Upper lobe of left lung (tissue), 6 donors: Measurements from ENCODE around the gene SIL1. TPM values are rescaled to one million over a fixed set of nuclear protein-coding genes. Genes with fewer than 3 reads are reported as not detected.

Experiments used
- ATAC-seq, 2 donors: fragments of 200-7000 bp; cut with Tn5 transposase; one replicate each; pipeline ENCODE4 v1.9.1; 2022; ENCODE audit warnings: mild to moderate bottlenecking in 2 of 2, moderate library complexity in 2 of 2; ENCODE audit not compliant: low FRiP score in 2 of 2
- DNase-seq, 2 donors: peaks; one replicate each; pipeline ENCODE4 v3.0.0-alpha.2; 2019 to 2020
- H3K27ac ChIP-seq, 4 donors: fragments of 200-600 bp; sonication (generic); one replicate each; pipeline ENCODE4 v1.5.1; 2016 to 2019
- H3K27me3 ChIP-seq, 4 donors: fragments of 200-600 bp; sonication (generic); one replicate each; pipeline ENCODE4 v1.5.1; 2017 to 2019
- H3K36me3 ChIP-seq, 4 donors: fragments of 200-600 bp; sonication (generic); one replicate each; pipeline ENCODE4 v1.5.1; 2016 to 2019
- H3K4me1 ChIP-seq, 4 donors: fragments of 200-600 bp; sonication (generic); one replicate each; pipeline ENCODE4 v1.5.1; 2018 to 2019
- H3K4me3 ChIP-seq, 4 donors: fragments of 200-600 bp; sonication (generic); one replicate each; pipeline ENCODE4 v1.5.1; 2017 to 2019; ENCODE audit warnings: mild to moderate bottlenecking in 2 of 4, moderate library complexity in 1 of 4
- H3K9me3 ChIP-seq, 4 donors: fragments of 200-600 bp; sonication (generic); one replicate each; pipeline ENCODE4 v1.5.1; 2018 to 2019
- EP300 ChIP-seq, 4 donors: sonication (generic); formaldehyde crosslinking; IDR thresholded peaks; one replicate each; pipeline ENCODE4 v1.5.1; 2017; ENCODE audit warnings: antibody characterized with exemption in 4 of 4, control low read depth in 2 of 4
- POLR2A ChIP-seq, 4 donors: fragments of 450-650 bp; IDR thresholded peaks; one replicate each; pipeline ENCODE4 v1.5.1; 2016 to 2017; ENCODE audit warnings: antibody characterized with exemption in 4 of 4, mild to moderate bottlenecking in 2 of 4
- POLR2AphosphoS5 ChIP-seq, 2 donors: sonication (generic); formaldehyde crosslinking; IDR thresholded peaks; one replicate each; pipeline ENCODE4 v1.5.1; 2017; ENCODE audit warnings: antibody characterized with exemption in 2 of 2
- WGBS, 2 donors: methylation state at CpG; one replicate each; pipeline ENCODE4 v1.1.5; 2017 to 2018; 5-methylcytosine and 5-hydroxymethylcytosine counted together
- total RNA-seq, 6 donors: library from RNA; depleted of rRNA in 4 of 6; stranded (reverse); fragments of >200 nt in 4 of 6; gene quantifications; one replicate each; pipeline versions ENCODE4 v1.1.0 to v1.2.1, GENCODE V29; 2016 to 2021
- TF ChIP-seq, protein P1 (sequence below), 6 experiments: fragments of 450-650 bp in 4 of 6; fragments of 200-600 bp in 2 of 6; sonication (generic) in 2 of 6; IDR thresholded peaks; one replicate each; pipeline ENCODE4 v1.5.1; 2016 to 2019; ENCODE audit warnings: antibody characterized with exemption in 6 of 6
- donor health status: DM: no; HTN: no; CAD: no; lungs with moderate emphysema.
- donor health status: DM: no; HTN: yes; CAD: no; lungs with severe emphysema.

SIL1 gene
- total RNA-seq, 6 donors from 2014 or later: 30.2 to 83.8 (median 51.2) TPM

DNA sequence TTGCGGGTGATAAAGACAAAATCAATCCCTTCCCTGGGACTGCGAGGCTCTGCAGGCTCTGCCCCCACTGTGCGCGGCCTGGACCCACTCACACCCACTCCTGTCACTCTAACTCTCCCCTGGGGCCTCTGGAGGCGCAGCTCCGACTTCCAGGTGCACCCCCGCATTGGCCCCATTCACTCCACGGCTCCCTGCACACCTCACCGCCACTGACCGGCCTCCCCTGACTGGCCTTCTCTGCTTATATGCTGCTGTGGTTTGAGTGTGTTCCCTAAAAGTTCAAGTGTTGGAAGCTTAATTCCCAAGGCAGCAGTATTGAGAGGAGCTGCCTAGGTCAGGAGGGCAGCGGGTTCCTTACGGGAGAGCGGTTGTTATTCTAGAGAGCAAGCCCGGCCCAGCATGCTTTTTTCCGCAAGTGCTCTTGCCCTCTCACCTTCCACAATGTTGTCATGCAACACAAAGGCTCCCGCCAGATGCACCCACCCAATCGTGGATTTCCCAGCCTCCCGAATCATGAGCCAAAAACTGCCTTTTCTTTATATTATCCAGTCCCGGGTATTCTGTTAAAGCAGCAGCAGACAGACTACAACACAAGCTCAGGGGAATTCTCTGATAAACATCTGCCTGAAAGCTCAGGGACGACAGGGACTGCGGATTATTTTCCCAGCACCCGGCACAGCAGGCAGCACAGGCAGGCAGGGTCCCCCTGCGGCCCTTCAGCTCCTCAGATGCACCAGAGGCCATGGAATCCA, 249.5 kb downstream of the SIL1 start:
- Histone ChIP-seq H3K4me1 (peaks cover 28 to 38% (median 35%) of the 10 kb centered on the region in 4 donors), H3K4me3 (no peak overlapping the region), H3K9me3 (no peaks in the 10 kb centered on the region), H3K27ac (peak overlapping the region in 1 of 4 donors; percentile 12), H3K36me3 (peaks cover 0 to 26% (median 14%) of the 10 kb centered on the region in 4 donors), H3K27me3 (no peaks in the 10 kb centered on the region)
- no peak for ATAC-seq
- peak; percentile 12 to 59 for DNase-seq
- WGBS, 2 donors: 82 to 86% methylated on average over 23 of the region's 23 CpGs
- TF ChIP-seq, protein P1, sequence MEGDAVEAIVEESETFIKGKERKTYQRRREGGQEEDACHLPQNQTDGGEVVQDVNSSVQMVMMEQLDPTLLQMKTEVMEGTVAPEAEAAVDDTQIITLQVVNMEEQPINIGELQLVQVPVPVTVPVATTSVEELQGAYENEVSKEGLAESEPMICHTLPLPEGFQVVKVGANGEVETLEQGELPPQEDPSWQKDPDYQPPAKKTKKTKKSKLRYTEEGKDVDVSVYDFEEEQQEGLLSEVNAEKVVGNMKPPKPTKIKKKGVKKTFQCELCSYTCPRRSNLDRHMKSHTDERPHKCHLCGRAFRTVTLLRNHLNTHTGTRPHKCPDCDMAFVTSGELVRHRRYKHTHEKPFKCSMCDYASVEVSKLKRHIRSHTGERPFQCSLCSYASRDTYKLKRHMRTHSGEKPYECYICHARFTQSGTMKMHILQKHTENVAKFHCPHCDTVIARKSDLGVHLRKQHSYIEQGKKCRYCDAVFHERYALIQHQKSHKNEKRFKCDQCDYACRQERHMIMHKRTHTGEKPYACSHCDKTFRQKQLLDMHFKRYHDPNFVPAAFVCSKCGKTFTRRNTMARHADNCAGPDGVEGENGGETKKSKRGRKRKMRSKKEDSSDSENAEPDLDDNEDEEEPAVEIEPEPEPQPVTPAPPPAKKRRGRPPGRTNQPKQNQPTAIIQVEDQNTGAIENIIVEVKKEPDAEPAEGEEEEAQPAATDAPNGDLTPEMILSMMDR (IDR thresholded peaks at IDR 0.05): no peak
- TF ChIP-seq EP300 (IDR thresholded peaks at IDR 0.05): no peak
- TF ChIP-seq POLR2A (IDR thresholded peaks at IDR 0.05): no peak
- TF ChIP-seq POLR2AphosphoS5 (IDR thresholded peaks at IDR 0.05): no peak

DNA sequence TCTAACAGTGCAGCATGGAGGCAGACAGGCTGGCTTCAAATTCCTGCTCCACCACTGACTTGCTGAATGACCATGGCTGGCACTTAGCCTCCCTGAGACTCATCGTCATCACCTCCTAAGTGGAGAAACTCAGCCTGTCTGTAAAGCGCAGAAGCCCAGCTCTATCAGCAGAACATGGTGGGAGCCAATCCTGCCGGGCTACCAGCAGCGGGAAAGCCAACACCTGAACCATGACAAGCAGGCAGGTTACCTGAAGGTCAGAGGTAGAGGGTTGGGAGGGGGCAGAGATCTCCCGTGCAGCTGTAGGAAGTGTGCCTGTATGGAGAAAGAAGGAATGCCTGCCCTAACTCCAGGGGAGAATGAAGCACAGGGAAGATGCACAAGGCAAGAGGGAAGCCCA, 250.4 kb downstream of the SIL1 start:
- H3K27me3 ChIP-seq: no peaks in the 10 kb centered on the region
- H3K27ac ChIP-seq: no peak overlapping the region
- DNase-seq: peak in 1 of 2 donors; percentile 14
- 90 to 100% methylated on average over 2 to 5 of the region's 5 CpGs for WGBS, 2 donors
- peaks cover 0 to 27% (median 14%) of the 10 kb centered on the region in 4 donors for H3K36me3 ChIP-seq
- TF ChIP-seq, protein P1 (IDR thresholded peaks at IDR 0.05): no peak
- TF ChIP-seq EP300 (IDR thresholded peaks at IDR 0.05) (no peak), POLR2AphosphoS5 (IDR thresholded peaks at IDR 0.05) (no peak), POLR2A (IDR thresholded peaks at IDR 0.05) (no peak)
- no peaks in the 10 kb centered on the region for H3K9me3 ChIP-seq
- H3K4me3 ChIP-seq: no peak overlapping the region
- peaks cover 19 to 29% (median 27%) of the 10 kb centered on the region in 4 donors for H3K4me1 ChIP-seq
- no peak for ATAC-seq

DNA sequence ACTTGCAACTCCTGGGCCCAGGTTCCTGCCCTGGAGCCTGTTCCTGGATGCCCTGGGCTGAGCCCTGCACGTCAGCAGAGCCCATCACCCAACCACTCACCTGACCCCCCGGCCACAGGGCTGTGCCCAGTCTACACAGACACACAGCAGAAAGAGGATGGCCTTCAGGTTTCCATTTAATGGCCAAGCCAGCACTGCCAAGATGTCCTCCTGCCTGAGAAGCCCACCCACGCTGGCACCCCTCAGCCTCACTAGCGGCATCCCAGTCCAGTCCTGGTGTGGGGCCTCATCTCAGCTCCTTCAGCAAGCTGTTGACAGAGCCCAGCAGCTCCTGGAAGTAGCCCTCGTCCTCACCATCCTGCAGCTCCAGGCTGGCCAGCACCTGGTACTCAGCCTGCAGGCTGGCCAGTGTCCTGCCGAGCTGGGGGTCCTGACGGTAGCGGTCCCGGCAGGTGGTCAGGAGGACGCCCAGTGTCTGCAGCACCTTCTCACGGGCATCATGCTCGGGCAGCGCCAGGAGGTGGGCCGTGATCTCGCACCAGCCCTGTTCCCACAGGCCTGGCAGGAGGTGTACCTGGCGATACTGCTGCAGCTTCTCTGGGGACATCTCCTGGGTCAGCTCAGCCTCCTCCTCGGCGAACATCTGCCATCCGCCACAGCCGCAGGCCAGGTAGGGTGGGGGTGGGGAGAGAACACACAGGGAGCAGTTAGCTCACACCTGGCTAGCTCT, 251.2 kb downstream of the SIL1 start:
- Histone ChIP-seq H3K4me1 (peaks cover 12 to 21% (median 19%) of the 10 kb centered on the region in 4 donors), H3K27me3 (no peaks in the 10 kb centered on the region), H3K9me3 (no peaks in the 10 kb centered on the region), H3K27ac (no peak overlapping the region), H3K4me3 (no peak overlapping the region), H3K36me3 (peaks cover 0 to 27% (median 14%) of the 10 kb centered on the region in 4 donors)
- 99 to 100% methylated on average over 1 to 20 of the region's 20 CpGs for WGBS, 2 donors
- no peak for ATAC-seq
- peak; percentile 14 to 73 for DNase-seq
- no peak for TF ChIP-seq EP300 (IDR thresholded peaks at IDR 0.05)
- no peak for TF ChIP-seq POLR2A (IDR thresholded peaks at IDR 0.05)
- TF ChIP-seq, protein P1 (IDR thresholded peaks at IDR 0.05): no peak
- no peak for TF ChIP-seq POLR2AphosphoS5 (IDR thresholded peaks at IDR 0.05)

DNA sequence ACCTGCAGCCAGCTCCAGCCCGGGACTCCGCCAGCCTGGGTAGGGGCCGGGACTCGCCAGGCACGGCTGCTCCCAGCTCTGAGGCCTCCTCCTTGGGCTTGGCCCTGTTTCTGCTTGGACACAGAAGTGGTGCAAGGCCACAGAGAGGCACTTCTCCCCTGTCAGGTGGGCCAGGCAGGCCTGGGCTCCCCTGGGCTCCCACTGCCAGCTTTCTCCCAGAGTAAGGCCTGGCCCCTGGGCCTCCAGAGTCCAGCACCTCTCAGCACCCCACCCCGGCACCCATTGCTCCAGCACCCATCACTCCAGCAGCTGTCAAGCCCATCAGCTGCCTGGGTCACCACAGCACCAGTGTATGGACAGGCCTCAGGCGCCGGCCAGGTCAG, 251.9 kb downstream of the SIL1 start:
- TF ChIP-seq, protein P1 (IDR thresholded peaks at IDR 0.05): no peak
- TF ChIP-seq EP300 (IDR thresholded peaks at IDR 0.05) (no peak), POLR2A (IDR thresholded peaks at IDR 0.05) (no peak), POLR2AphosphoS5 (IDR thresholded peaks at IDR 0.05) (no peak)
- H3K27ac ChIP-seq: no peak overlapping the region
- no peak overlapping the region for H3K4me3 ChIP-seq
- no peaks in the 10 kb centered on the region for H3K27me3 ChIP-seq
- H3K9me3 ChIP-seq: no peaks in the 10 kb centered on the region
- no peak for ATAC-seq
- peak; percentile 17 to 70 for DNase-seq
- H3K4me1 ChIP-seq: peaks cover 11 to 15% (median 14%) of the 10 kb centered on the region in 4 donors
- H3K36me3 ChIP-seq: peaks cover 0 to 26% (median 14%) of the 10 kb centered on the region in 4 donors
- WGBS, 2 donors: 100% methylated on average over 3 of the region's 8 CpGs; no CpG with 5 or more reads in 1 of the 2 donors
